ENCODE measurements around the gene EHF. TPM values are rescaled to one million over a fixed set of nuclear protein-coding genes. Genes with fewer than 3 reads are reported as not detected.

Gene EHF
- total and polyA plus RNA-seq, 2 of the 13 experiments (the other 11 are each of a cell fraction or from before 2014, with no cell fraction given) = 0.04 to 0.46 TPM

GRCh38 chr11:34620202-34620601 lies 691 bp upstream of the EHF start:
- Histone ChIP-seq H3K4me2 (ENCODE audit: low read depth, low read length) (no peak overlapping the region), H4K20me1 (ENCODE audit: insufficient read depth, low read length) (no peaks in the 10 kb centered on the region), H3K4me3 (replicated peaks in 1 of 3; ENCODE audit: insufficient read depth in 1 of 3, low read depth in 2 of 3, low read length in 3 of 3) (no peak overlapping the region), H3K27ac (ENCODE audit: extremely low read length, insufficient read depth, low read length) (no peak overlapping the region), H3K9ac (ENCODE audit: insufficient read depth, low read depth, low read length) (no peak overlapping the region), H2AFZ (ENCODE audit: low read length) (no peak overlapping the region), H3K79me2 (ENCODE audit: insufficient read depth, low read length) (no peaks in the 10 kb centered on the region), H3K9me3 (ENCODE audit: low read length) (no peaks in the 10 kb centered on the region), H3K36me3 (replicated peaks in 1 of 2; ENCODE audit: control insufficient read depth in 1 of 2, insufficient read depth in 2 of 2, low read length in 2 of 2) (no peaks in the 10 kb centered on the region), H3K4me1 (ENCODE audit: insufficient read depth, low read length) (peaks cover 14% of the 10 kb centered on the region), H3K27me3 (ENCODE audit: control insufficient read depth in 1 of 2, insufficient read depth in 2 of 2, low read length in 2 of 2) (no peaks in the 10 kb centered on the region)
- POLR2A ChIA-PET = interaction anchor here (2.2 kb wide), 1 partner anchor 20 kb away, joined by 7 read pairs; no protein-coding TSS in a partner anchor
- no peak for ATAC-seq
- BruUV-seq (replicated peaks) = no TSS peak
- intact Hi-C loops (cut with micrococcal nuclease; ENCODE audit: unreplicated experiment) (no loop called here), in situ Hi-C loops (cut with HindIII; ENCODE audit: extremely low pct_ligation_motif_present, low pct_unique_long_range_greater_than_20kb) (no loop called here)
- FAIRE-seq = no peak
- TF ChIP-seq PATZ1 (CRISPR knock-in tag; IDR thresholded peaks at IDR 0.05) = no peak
- no peak for TF ChIP-seq ZNF713 (CRISPR knock-in tag; IDR thresholded peaks at IDR 0.05)
- no peak for TF ChIP-seq ZNF263 (CRISPR knock-in tag; IDR thresholded peaks at IDR 0.05)
- no peak for TF ChIP-seq CCAR2 (optimal IDR thresholded peaks at IDR 0.05; ENCODE audit: low read depth, low read length)
- no peak for TF ChIP-seq ZSCAN20 (CRISPR knock-in tag; IDR thresholded peaks at IDR 0.05; ENCODE audit: borderline replicate concordance)
- no peak for TF ChIP-seq ATF7 (IDR thresholded peaks at IDR 0.05)
- no peak for TF ChIP-seq ATF7 (CRISPR knock-in tag; IDR thresholded peaks at IDR 0.05)
- TF ChIP-seq KAT2B (IDR thresholded peaks at IDR 0.05; ENCODE audit: borderline replicate concordance, low read depth, low read length) = no peak
- no peak for TF ChIP-seq MYC (CRISPR knock-in tag; IDR thresholded peaks at IDR 0.05; ENCODE audit: borderline replicate concordance)
- TF ChIP-seq ZFAT (CRISPR knock-in tag; conservative IDR thresholded peaks at IDR 0.05) = no peak
- TF ChIP-seq, protein P1, sequence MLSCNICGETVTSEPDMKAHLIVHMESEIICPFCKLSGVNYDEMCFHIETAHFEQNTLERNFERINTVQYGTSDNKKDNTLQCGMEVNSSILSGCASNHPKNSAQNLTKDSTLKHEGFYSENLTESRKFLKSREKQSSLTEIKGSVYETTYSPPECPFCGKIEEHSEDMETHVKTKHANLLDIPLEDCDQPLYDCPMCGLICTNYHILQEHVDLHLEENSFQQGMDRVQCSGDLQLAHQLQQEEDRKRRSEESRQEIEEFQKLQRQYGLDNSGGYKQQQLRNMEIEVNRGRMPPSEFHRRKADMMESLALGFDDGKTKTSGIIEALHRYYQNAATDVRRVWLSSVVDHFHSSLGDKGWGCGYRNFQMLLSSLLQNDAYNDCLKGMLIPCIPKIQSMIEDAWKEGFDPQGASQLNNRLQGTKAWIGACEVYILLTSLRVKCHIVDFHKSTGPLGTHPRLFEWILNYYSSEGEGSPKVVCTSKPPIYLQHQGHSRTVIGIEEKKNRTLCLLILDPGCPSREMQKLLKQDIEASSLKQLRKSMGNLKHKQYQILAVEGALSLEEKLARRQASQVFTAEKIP (CRISPR knock-in tag; IDR thresholded peaks at IDR 0.05; ENCODE audit: borderline replicate concordance) = no peak
- TF ChIP-seq SMARCE1 (IDR thresholded peaks at IDR 0.05; ENCODE audit: borderline replicate concordance) = no peak
- no peak for TF ChIP-seq ZSCAN25 (CRISPR knock-in tag; IDR thresholded peaks at IDR 0.05)
- TF ChIP-seq ZKSCAN1 (IDR thresholded peaks at IDR 0.05; ENCODE audit: low read length) = no peak
- TF ChIP-seq, protein P2, sequence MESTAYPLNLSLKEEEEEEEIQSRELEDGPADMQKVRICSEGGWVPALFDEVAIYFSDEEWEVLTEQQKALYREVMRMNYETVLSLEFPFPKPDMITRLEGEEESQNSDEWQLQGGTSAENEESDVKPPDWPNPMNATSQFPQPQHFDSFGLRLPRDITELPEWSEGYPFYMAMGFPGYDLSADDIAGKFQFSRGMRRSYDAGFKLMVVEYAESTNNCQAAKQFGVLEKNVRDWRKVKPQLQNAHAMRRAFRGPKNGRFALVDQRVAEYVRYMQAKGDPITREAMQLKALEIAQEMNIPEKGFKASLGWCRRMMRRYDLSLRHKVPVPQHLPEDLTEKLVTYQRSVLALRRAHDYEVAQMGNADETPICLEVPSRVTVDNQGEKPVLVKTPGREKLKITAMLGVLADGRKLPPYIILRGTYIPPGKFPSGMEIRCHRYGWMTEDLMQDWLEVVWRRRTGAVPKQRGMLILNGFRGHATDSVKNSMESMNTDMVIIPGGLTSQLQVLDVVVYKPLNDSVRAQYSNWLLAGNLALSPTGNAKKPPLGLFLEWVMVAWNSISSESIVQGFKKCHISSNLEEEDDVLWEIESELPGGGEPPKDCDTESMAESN (CRISPR knock-in tag; conservative IDR thresholded peaks at IDR 0.05) = no peak
- no peak for TF ChIP-seq ZNF124 (CRISPR knock-in tag; IDR thresholded peaks at IDR 0.05)
- TF ChIP-seq BCLAF1 (IDR thresholded peaks at IDR 0.05) = no peak
- no peak for TF ChIP-seq ZNF446 (CRISPR knock-in tag; IDR thresholded peaks at IDR 0.05)
- WGBS (ENCODE audit: low lambda C conversion rate) = 95% methylated on average over 2 of the region's 2 CpGs
- no peak for DNase-seq (ENCODE audit: low spot score)
- CTCF ChIA-PET (ENCODE audit: low intra/inter-chr PET ratio, low total read pairs) = no interaction called here

All from HepG2 (cell line).